Mucosa of descending colon (tissue), 3 donors: ENCODE results near the gene SOCS6. TPM values are rescaled to one million over a fixed set of nuclear protein-coding genes. Genes with fewer than 3 reads are reported as not detected.

Experiments used
- ATAC-seq: fragments of 200-7000 bp; cut with Tn5 transposase; one replicate; pipeline ENCODE4 v1.9.1; 2020; ENCODE audit warnings: mild to moderate bottlenecking, moderate library complexity
- DNase-seq, 3 donors: peaks; one replicate each; pipeline ENCODE4 v3.0.0-alpha.2; 2020
- H3K36me3 ChIP-seq: fragments of 200-600 bp; one replicate; pipeline ENCODE4 v1.8.0; 2021; ENCODE audit warnings: low read depth, mild to moderate bottlenecking
- H3K4me1 ChIP-seq: fragments of 200-600 bp; one replicate; pipeline ENCODE4 v1.8.0; 2021; ENCODE audit warnings: low read depth, mild to moderate bottlenecking
- H3K4me3 ChIP-seq: fragments of 200-600 bp; one replicate; pipeline ENCODE4 v1.8.0; 2021; ENCODE audit warnings: mild to moderate bottlenecking
- H3K9me3 ChIP-seq: fragments of 200-600 bp; one replicate; pipeline ENCODE4 v1.8.0; 2021; ENCODE audit warnings: mild to moderate bottlenecking
- CTCF ChIP-seq: fragments of 200-600 bp; IDR thresholded peaks from one replicate; pipeline ENCODE4 v1.8.0; 2022; ENCODE audit warnings: antibody characterized with exemption, mild to moderate bottlenecking
- intact Hi-C, 2 donors: fragments of 100-400 bp; cut with DNase I in 1 of 2; cut with micrococcal nuclease in 1 of 2; formaldehyde crosslinking; loops; one replicate each; pipeline versions ENCODE4 v1.11.0 to v1.11.1; 2022; cut with DNase I, micrococcal nuclease
- total RNA-seq, 3 donors: library from RNA; stranded (reverse); fragmentation: NEBNext Ultra II Directional in 2 of 3; extraction: Animal tissue kit (Norgen Biotek cat#: 25700) in 2 of 3; gene quantifications; one replicate each; pipeline versions ENCODE4 v1.2.1 to v1.2.4, GENCODE V29; 2021 to 2023
- donor health status: DM: no; HTN: no; CAD: no; lungs with moderate emphysema.
- donor health status: DM: no; HTN: no; CAD: no.
- donor health status: DM: no; HTN: yes; CAD: no.

Gene SOCS6
- total RNA-seq, 3 donors from 2014 or later, result 37.2 to 49.6 (median 39.7) TPM

- Histone ChIP-seq H3K9me3 (peaks cover 21% of the 10 kb centered on the region), H3K4me1 (no peaks in the 10 kb centered on the region), H3K36me3 (no peaks in the 10 kb centered on the region), H3K4me3 (no peak overlapping the region)
- intact Hi-C loops, result no loop called here
- DNase-seq (no peak), ATAC-seq (no peak)
- TF ChIP-seq CTCF, result no peak
These were observed 17.1 kb upstream of the SOCS6 start for GRCh38 chr18:70271742-70272141.

DNA sequence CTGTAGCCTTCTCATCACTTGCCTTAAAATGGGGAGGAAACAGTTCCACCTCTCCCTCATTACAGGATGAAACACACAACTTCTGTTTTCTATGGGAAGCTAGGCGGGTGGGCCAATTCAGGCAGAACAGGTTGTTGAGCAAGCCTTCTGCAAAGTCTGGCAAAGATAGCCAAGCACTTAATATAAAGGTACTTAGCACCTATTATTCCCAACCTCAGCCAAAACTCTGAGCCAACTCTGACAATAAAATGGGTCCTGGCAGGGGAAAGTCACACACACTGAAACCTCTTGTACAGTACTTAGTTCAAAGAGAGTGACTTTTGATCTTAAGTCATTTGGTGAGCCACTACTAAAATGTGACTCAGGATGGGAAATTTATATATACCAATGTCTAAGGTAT is 15.8 kb upstream of the SOCS6 start:
- Histone ChIP-seq H3K4me3 (no peak overlapping the region), H3K9me3 (peaks cover 21% of the 10 kb centered on the region), H3K4me1 (no peaks in the 10 kb centered on the region), H3K36me3 (no peaks in the 10 kb centered on the region)
- ATAC-seq, result no peak
- TF ChIP-seq CTCF, result no peak
- intact Hi-C loops, result no loop called here
- no peak for DNase-seq

- TF ChIP-seq CTCF, result no peak
- DNase-seq (no peak), ATAC-seq (no peak)
- no peaks in the 10 kb centered on the region for H3K4me1 ChIP-seq
- intact Hi-C loops, result no loop called here
- H3K9me3 ChIP-seq, result peaks cover 19% of the 10 kb centered on the region
- no peak overlapping the region for H3K4me3 ChIP-seq
- no peaks in the 10 kb centered on the region for H3K36me3 ChIP-seq
These were observed 12.2 kb upstream of the SOCS6 start for GRCh38 chr18:70276416-70277191.

DNA sequence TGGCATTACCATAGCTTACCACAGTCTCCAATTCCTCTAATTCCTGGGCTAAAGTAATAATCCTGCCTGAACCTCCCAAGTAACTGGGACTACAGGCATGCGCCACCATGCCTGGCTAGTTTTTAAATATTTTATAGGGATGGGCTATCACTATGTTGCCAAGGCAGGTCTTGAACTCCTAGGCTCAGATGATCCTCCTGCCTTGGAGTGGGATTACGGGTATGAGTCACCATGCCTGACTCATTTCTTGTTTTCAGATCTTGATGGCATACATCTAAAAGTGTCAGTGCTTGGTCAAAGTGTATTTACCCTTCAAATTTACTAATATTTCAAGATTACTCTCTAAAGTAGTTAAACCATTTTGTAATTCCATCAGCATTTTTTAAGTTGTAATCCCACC is 9.4 kb upstream of the SOCS6 start:
- no peak for TF ChIP-seq CTCF
- ATAC-seq, result no peak
- Histone ChIP-seq H3K9me3 (peaks cover 6% of the 10 kb centered on the region), H3K36me3 (no peaks in the 10 kb centered on the region), H3K4me1 (no peaks in the 10 kb centered on the region), H3K4me3 (no peak overlapping the region)
- intact Hi-C loops, result no loop called here
- DNase-seq, result no peak

DNA sequence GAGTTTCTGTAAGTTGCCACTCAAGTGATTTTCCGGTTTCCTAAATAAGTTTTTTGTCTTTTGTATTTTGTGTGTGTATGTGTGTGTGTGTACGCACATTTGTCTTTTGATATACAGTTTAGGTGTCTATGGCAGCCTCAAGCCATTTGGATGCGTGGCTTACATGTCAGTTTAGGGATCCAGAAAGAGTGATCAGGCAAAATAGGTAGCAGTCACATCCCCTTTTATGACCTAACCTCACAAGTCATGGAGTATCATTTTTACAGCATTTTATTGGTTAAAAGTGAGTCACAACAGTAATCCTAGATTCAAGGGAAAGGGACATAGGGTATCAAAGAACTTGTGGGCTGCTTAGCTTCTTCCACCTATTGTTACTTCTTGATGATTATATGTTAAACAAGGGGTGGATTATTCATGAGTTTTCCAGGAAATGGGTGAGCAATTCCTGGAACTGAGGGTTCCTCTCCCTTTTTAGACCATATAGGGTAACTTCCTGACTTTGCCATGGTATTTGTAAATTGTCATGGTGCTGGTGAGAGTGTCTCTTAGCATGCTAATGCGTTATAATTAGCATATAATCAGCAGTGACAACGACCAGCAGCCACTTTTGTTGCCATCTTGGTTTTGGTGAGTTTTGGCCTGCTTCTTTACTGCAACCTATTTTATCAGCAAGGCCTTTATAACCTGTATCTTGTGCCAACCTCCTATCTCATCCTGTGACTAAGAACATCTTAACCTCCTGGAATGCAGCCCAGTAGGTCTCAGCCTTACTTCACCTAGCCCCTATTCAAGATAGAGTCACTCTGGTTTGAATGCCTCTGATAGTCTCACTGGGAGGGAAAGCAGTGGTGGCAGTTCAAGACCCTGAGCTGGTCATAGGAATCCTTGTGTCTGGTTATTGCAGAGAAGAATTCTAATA is 8.6 kb upstream of the SOCS6 start:
- no peaks in the 10 kb centered on the region for H3K4me1 ChIP-seq
- ATAC-seq (peak; percentile 73), DNase-seq (peak in 1 of 3 donors; percentile 55)
- H3K9me3 ChIP-seq, result peaks cover 6% of the 10 kb centered on the region
- no peak for TF ChIP-seq CTCF
- H3K36me3 ChIP-seq, result no peaks in the 10 kb centered on the region
- H3K4me3 ChIP-seq, result no peak overlapping the region
- intact Hi-C loops, result loop anchor here in 1 of 2 donors (10.0 kb wide), 1 partner anchor 65 kb away; no protein-coding TSS in a partner anchor
